Liver (tissue), 10 donors: ENCODE results near the gene ERBIN. TPM values are rescaled to one million over a fixed set of nuclear protein-coding genes. Genes with fewer than 3 reads are reported as not detected.

ENCODE experiments used
- DNase-seq: peaks from one replicate; pipeline ENCODE4 v3.0.0-alpha.2; 2017; ENCODE audit warnings: low spot score
- H3K27ac ChIP-seq, 2 donors: one replicate each; pipeline ENCODE4 v1.7.0; 2013; ENCODE audit warnings: inconsistent platforms in 2 of 2, low read length in 2 of 2, control low read depth in 1 of 2, low read depth in 1 of 2, mild to moderate bottlenecking in 1 of 2
- H3K27me3 ChIP-seq, 4 donors: one replicate each; pipeline versions ENCODE4 v1.6.1 to v1.7.0; 2013; ENCODE audit warnings: low read length in 3 of 4, inconsistent platforms in 1 of 4, mild to moderate bottlenecking in 1 of 4, moderate library complexity in 1 of 4; ENCODE audit not compliant: control insufficient read depth in 4 of 4, insufficient read depth in 4 of 4
- H3K36me3 ChIP-seq, 4 donors: one replicate each; pipeline versions ENCODE4 v1.6.1 to v1.7.0; 2013; ENCODE audit warnings: low read length in 3 of 4, mild to moderate bottlenecking in 3 of 4, low read depth in 1 of 4, moderate library complexity in 1 of 4; ENCODE audit not compliant: control insufficient read depth in 4 of 4, insufficient read depth in 3 of 4
- H3K4me1 ChIP-seq, 4 donors: one replicate each; pipeline versions ENCODE4 v1.6.1 to v1.7.0; 2013; ENCODE audit warnings: low read length in 3 of 4, mild to moderate bottlenecking in 3 of 4, moderate library complexity in 1 of 4; ENCODE audit not compliant: control insufficient read depth in 4 of 4, insufficient read depth in 4 of 4
- H3K4me3 ChIP-seq, 3 donors: one replicate each; pipeline versions ENCODE4 v1.6.1 to v1.7.0; 2013; ENCODE audit warnings: low read length in 3 of 3, control low read depth in 1 of 3, low read depth in 1 of 3, mild to moderate bottlenecking in 1 of 3
- H3K9ac ChIP-seq, 2 donors: one replicate each; pipeline ENCODE4 v1.7.0; 2013; ENCODE audit warnings: low read length in 2 of 2, mild to moderate bottlenecking in 2 of 2, moderate library complexity in 2 of 2, control low read depth in 1 of 2, low read depth in 1 of 2
- H3K9me3 ChIP-seq, 4 donors: one replicate each; pipeline versions ENCODE4 v1.6.1 to v1.7.0; 2013; ENCODE audit warnings: low read length in 3 of 4; ENCODE audit not compliant: control insufficient read depth in 4 of 4
- FOXA2 ChIP-seq: IDR thresholded peaks from 2 replicates; pipeline ENCODE4 v1.6.1; 2016; ENCODE audit warnings: antibody characterized with exemption
- NR2F2 ChIP-seq: IDR thresholded peaks from 2 replicates; pipeline ENCODE4 v1.6.1; 2016; ENCODE audit warnings: antibody characterized with exemption
- REST ChIP-seq: IDR thresholded peaks from 2 replicates; pipeline ENCODE4 v1.6.1; 2016; ENCODE audit warnings: antibody characterized with exemption, mild to moderate bottlenecking
- RXRA ChIP-seq, 2 donors: IDR thresholded peaks; 2 replicates each; pipeline ENCODE4 v1.6.1; 2017 to 2018; ENCODE audit warnings: antibody characterized with exemption in 2 of 2, mild to moderate bottlenecking in 1 of 2
- WGBS: extraction: QIAGEN DNeasy Blood & Tissue Kit; methylation state at CpG from one replicate; pipeline ENCODE4 v1.1.7; 2013; 5-methylcytosine and 5-hydroxymethylcytosine counted together
- polyA plus RNA-seq, 2 donors: library from polyadenylated mRNA; stranded (reverse) in 1 of 2; unstranded in 1 of 2; fragments of 200-250 nt in 1 of 2; fragments of >200 nt in 1 of 2; fragmentation: Nextera tagmentation in 1 of 2; extraction: Ambion mirVana in 1 of 2; gene quantifications; one replicate each; pipeline versions ENCODE4 v1.2.1 to v1.2.3, GENCODE V29; 2013 to 2015
- small RNA-seq: library from RNA; depleted of rRNA; stranded (forward); fragments of <200 nt; gene quantifications from one replicate; pipeline ENCODE3, GENCODE V24; 2014
- total RNA-seq, 2 donors: library from RNA; depleted of rRNA; stranded (reverse); fragments of >200 nt; gene quantifications; one replicate each; pipeline ENCODE4 v1.2.3, GENCODE V29; 2014
- donor health status: healthy.
- donor health status: healthy.
- donor health status: healthy.
- donor health status: healthy.
- donor health status: healthy.

Gene ERBIN
- total and polyA plus RNA-seq, 4 donors: 9.7 to 54.9 (median 32.5) TPM

GRCh38 chr5:66130493-66130892, 204.1 kb downstream of the ERBIN start:
- no peak for TF ChIP-seq NR2F2
- TF ChIP-seq FOXA2: no peak
- TF ChIP-seq REST: no peak
- TF ChIP-seq RXRA (IDR thresholded peaks at IDR 0.05): no peak
- Histone ChIP-seq H3K36me3 (no peaks in the 10 kb centered on the region), H3K27ac (no peak overlapping the region), H3K9me3 (no peaks in the 10 kb centered on the region), H3K9ac (no peak overlapping the region), H3K4me3 (no peak overlapping the region), H3K27me3 (no peaks in the 10 kb centered on the region), H3K4me1 (no peaks in the 10 kb centered on the region)
- DNase-seq: no peak
- 98% methylated on average over 1 of the region's 1 CpG for WGBS

Small RNA genes lying within 50 kb of the gene (small RNA-seq; reads per million reads assigned to genes)
- not detected for gene RF00598

Other genes with a start within 250 kb of the ERBIN start
- 1 to 10 TPM; 2.7 to 3.2 TPM for gene SGTB, start 204.5 kb upstream of the ERBIN start, total RNA-seq
- 1 to 10 TPM in 1 of 2 donors, under 1 TPM in 1; 0.79 to 1.0 TPM for gene SGTB, start 204.5 kb upstream of the ERBIN start, polyA plus RNA-seq
- gene NLN, start 204.4 kb upstream of the ERBIN start, total RNA-seq: 10 to 100 TPM; 13.4 to 26.4 TPM
- 10 to 100 TPM; 13.5 to 24.7 TPM for gene NLN, start 204.4 kb upstream of the ERBIN start, polyA plus RNA-seq
- 10 to 100 TPM; 52.3 to 85.8 TPM for gene SREK1, start 217.7 kb downstream of the ERBIN start, total RNA-seq
- 10 to 100 TPM; 10.2 to 35.4 TPM for gene SREK1, start 217.7 kb downstream of the ERBIN start, polyA plus RNA-seq